Fibroblast of skin of back (primary cell): Measurements from ENCODE around the gene KLHL6.
"Not testable (repeated sequence)": the region's sequence is repeated elsewhere in the genome, so short reads cannot be mapped to it uniquely, and the experiment has no call there.

ENCODE experiments used
- DNase-seq: peaks from one replicate; pipeline ENCODE4 v3.0.0-alpha.2; 2013

KLHL6 gene

GRCh38 chr3:183484431-183485075 lies 71.0 kb downstream of the KLHL6 start:
- DNase-seq, result no peak

- DNase-seq, result peak; percentile 9
These were observed 73.9 kb downstream of the KLHL6 start for GRCh38 chr3:183481582-183481981.

GRCh38 chr3:183478501-183478900 lies 77.0 kb downstream of the KLHL6 start:
- no peak for DNase-seq

GRCh38 chr3:183477801-183478456 lies 77.6 kb downstream of the KLHL6 start:
- DNase-seq, result no peak

- not testable (repeated sequence) for DNase-seq
These were observed 79.7 kb downstream of the KLHL6 start for GRCh38 chr3:183475764-183476162.

- no peak for DNase-seq
These were observed 80.3 kb downstream of the KLHL6 start for GRCh38 chr3:183475016-183475763.

- no peak for DNase-seq
These were observed 81.5 kb downstream of the KLHL6 start for GRCh38 chr3:183473969-183474368.

GRCh38 chr3:183472155-183472554 lies 83.4 kb downstream of the KLHL6 start:
- DNase-seq, result no peak

- DNase-seq, result no peak
These were observed 87.1 kb downstream of the KLHL6 start for GRCh38 chr3:183468424-183468823.

- no peak for DNase-seq
These were observed 88.9 kb downstream of the KLHL6 start for GRCh38 chr3:183466575-183466974.

GRCh38 chr3:183465710-183466109 lies 89.8 kb downstream of the KLHL6 start:
- DNase-seq, result not testable (repeated sequence)

- no peak for DNase-seq
These were observed 91.0 kb downstream of the KLHL6 start for GRCh38 chr3:183464480-183464879.

GRCh38 chr3:183460081-183461055 lies 95.1 kb downstream of the KLHL6 start:
- DNase-seq, result no peak

GRCh38 chr3:183455089-183455488 lies 100.4 kb downstream of the KLHL6 start:
- DNase-seq, result peak; percentile 53

- no peak for DNase-seq
These were observed 101.4 kb downstream of the KLHL6 start for GRCh38 chr3:183454064-183454463.

- no peak for DNase-seq
These were observed 105.7 kb downstream of the KLHL6 start for GRCh38 chr3:183449791-183450190.

- DNase-seq, result no peak
These were observed 106.1 kb downstream of the KLHL6 start for GRCh38 chr3:183449391-183449790.

- DNase-seq, result no peak
These were observed 107.0 kb downstream of the KLHL6 start for GRCh38 chr3:183448369-183449128.

GRCh38 chr3:183447206-183448001 lies 108.1 kb downstream of the KLHL6 start:
- peak; percentile 89 for DNase-seq

- no peak for DNase-seq
These were observed 108.7 kb downstream of the KLHL6 start for GRCh38 chr3:183446838-183447205.

GRCh38 chr3:183444748-183445147 lies 110.8 kb downstream of the KLHL6 start:
- no peak for DNase-seq
